Measurements from ENCODE around the gene TMEM132A.

Gene TMEM132A

DNA sequence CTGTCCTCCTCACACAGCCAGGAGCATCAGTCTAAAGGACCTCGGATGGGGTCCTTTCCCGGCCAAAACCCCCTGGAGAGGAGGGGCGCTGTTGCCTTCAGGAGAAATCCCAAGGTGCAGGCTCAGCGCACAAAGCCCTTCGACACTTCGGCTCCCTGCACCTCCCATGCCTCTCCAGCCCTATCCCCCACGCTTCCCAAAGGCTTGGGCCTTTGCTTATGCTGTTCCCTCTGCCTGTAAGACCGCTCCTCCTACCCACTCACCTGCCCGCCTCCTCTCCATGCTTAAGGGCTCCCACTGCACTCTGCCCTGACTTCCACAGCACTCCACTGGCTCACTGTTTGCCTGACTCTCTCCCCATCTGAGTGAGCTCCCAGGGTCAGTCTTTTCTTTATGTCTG lies 14.2 kb downstream of the TMEM132A start:
- no peak for DNase-seq

GRCh38 chr11:60939301-60939700 lies 15.0 kb downstream of the TMEM132A start:
- DNase-seq = no peak

DNA sequence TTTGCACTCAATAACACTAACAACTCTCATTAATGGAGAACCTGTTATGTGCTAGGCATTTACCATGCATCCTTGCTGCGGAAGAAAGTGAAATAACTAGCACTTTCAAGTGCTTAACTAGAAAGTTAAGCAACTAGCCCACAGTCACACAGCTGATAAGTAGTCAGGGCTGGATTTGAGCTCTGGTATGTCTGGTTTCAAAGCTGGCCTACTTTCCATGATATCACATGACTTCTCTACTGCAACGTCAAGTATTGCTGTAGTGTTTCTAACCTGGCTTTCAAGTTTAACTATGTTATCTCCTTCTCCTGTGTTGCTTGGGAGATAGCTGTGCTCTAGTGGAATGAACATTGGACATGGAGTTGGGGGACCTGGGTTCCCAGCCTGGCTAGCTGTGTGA lies 15.6 kb downstream of the TMEM132A start:
- no peak for DNase-seq

GRCh38 chr11:60941371-60942119 lies 17.3 kb downstream of the TMEM132A start:
- no peak for DNase-seq

DNA sequence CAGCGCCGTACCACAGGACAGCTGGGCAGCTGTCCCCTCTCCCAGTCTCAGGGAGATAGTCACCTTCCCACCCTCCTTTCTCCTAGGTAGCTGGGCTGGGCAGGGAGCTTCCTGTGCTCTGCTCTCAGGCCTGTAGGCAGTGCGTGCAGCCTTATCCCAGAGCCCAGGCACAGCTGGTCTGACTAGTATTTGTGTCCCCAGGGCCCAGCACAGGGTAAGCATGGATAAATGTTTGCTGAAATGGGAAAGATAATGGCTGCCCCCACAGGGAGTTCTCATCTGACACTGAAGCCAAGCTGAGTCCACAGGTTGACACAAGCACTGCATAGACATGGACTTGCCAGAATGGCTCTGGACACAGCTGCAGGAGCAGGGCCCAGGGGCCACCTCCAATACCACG lies 18.0 kb downstream of the TMEM132A start:
- DNase-seq = no peak

DNA sequence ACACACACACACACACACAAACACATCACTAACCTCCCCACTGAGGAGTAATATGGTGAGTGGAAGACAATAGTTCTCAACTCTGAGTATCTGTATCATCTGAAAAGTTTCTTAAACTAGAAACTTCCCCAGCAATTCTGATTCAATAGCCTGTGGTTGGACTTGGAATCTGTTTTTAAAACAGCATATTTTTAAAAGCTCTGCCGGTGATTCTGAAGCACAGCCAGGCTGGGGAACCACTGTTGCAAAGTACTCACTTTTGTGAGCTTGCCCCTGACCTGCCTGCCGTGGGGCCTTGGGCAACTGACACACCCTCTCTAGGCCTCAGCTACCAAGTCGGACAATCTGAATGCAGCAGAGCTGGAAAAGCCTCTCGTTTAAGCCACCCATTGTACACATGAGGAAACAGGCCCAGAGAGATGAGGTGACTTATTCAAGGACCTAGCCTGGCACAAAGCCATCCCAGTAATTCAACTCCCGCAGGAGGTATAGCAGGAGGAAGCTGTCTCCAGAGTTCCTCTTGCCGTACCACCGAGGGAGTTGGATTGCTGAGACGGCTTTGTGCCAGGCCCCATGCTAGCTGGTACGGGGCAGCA lies 18.8 kb downstream of the TMEM132A start:
- DNase-seq = no peak

DNA sequence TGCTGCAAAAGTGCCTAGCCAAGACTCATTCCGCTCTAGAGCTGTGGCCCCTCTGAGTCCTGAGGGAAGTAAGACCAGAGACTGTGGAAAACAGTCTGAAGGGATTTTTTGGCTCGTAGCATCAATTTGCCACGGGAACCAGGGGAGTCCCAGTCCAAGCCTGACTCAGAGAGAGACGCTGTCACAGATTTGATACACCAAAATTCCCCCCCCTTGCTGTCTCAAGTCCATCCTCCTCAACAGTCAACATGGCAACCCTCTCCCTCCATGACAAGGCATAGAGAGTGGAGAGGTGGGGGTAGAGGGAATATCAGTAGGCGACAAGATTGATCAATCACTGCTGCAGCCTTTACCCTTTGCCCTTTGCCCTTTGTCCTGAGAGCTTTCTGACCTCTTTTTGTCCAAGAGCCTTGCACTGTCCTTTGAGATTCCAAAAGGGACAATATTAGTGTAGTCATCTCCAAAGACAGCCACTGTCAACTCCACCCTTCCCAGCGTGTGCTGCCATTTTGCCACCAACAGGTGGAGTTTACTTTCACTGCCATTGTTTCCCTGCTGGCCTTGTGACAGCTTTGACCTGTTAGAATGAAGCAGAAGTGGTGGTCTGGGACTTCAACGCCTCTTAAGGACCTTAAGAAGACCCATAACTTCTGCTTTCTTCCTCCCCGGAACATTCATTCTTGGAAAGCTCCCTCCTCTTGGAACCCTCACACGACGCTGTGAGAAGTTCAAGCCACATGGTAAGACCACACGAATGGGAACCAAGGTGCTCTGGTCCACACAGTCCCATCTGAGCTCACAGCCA lies 20.4 kb downstream of the TMEM132A start:
- no peak for DNase-seq

DNA sequence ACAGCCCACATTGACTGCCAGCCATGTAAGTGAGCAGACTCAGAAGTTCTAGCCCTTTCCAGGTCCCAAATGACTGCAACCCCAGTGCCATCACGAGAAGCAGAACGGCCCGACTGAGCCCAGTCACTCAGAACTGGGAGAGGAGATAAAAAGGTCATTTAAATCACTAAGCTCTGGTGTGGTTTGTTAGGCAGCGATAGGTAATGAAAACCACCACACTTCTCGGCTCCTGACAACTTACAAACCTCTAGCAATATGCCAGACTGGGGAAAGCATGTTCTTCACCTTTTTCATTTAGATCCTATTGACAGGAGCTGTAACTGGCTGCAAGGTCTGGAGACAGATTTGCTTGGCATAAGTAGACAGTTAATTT lies 21.0 kb downstream of the TMEM132A start:
- no peak for DNase-seq

GRCh38 chr11:60946601-60947264 lies 22.5 kb downstream of the TMEM132A start:
- no peak for DNase-seq

- DNase-seq = no peak
Measured at GRCh38 chr11:60947700-60948099, 23.4 kb downstream of the TMEM132A start.

DNA sequence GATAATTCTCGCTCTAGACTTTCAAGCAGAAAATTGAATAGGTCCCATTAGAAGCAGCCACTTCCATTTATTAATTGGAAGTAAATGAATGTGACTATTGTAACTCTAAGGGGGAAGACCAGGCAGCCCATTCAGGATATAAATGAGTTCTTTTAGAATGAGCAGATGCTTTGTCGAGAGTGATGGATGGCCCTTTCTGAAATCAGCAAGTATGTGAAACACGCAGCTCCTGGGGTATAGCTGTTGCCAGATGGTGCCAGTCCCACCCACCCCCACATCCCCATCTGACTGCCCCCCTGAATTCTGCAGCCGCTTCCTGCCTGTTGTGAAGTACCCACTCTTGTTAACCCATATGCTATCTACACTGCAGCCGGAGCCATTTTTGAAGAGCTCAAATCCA lies 24.0 kb downstream of the TMEM132A start:
- no peak for DNase-seq

DNA sequence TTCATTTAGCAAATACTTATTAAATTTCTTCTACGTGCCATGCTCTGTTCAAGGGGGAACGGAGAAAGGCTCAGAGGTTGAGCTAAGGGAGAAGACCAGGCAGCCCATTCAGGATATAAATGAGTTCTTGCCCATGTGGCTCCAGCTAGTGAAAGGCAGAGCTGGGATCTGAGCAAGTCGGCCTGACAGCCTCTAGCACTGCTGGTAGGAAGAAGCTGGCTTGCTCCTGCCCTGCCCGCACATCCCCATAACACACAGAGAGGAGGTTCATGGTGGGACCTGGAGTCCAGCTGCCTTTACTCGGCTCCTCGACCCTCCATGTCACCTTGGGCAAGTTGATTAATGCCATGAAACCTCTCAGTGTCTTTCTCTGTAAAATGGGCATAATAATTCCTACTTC lies 25.8 kb downstream of the TMEM132A start:
- DNase-seq = no peak

GRCh38 chr11:60950933-60951605 lies 26.8 kb downstream of the TMEM132A start:
- no peak for DNase-seq

- no peak for DNase-seq
Measured at GRCh38 chr11:60951606-60951903, 27.3 kb downstream of the TMEM132A start.

DNA sequence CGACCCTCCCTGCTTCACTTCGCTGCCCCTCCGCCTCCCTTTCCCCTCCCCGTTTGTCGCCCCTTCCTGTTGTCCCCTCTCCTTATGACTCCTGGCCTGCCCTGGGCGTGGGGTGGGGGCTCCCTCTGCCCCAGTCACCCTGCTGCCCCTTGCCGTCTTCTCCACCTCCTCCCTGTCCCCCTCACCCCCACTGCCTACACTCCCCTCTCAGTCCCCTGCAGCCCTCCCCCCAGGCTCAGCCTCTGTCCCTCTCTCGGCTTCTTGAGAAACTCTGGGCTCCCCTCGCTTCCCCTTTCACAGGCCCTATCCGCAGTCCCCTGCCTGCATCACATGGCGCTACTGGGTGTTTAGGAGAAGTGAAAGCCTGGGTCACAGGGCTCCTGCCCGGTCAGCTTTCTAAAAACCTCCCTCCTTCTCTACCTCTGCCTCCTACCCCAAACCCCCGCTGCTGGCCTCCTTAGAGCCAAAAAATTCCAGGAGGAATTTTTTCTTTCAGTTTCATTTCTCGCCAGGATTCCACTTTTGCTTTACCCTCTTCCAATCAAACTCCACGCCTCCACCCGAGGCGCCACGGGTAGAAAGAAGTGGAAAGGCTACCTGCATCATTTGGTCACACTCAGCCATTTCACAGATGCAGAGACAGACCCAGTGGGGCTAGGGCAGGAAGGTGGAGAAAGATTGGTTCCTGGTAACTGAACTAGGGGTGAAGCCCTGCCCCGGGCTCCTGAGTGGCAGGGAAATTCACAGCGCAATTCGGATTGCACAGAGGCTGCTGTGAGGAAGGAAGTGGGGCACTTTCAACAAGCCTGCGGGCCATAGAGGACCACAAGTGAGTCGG lies 27.9 kb downstream of the TMEM132A start, which contains the start of gene SLC15A3:
Gene SLC15A3 (minus strand): TSS at position 273 of the 838 bp plus-strand sequence. CDS start 625 bp downstream, outside the sequence.
- DNase-seq = peak; percentile 41

GRCh38 chr11:60952742-60953170 lies 28.5 kb downstream of the TMEM132A start:
- no peak for DNase-seq

GRCh38 chr11:60953781-60954180 lies 29.5 kb downstream of the TMEM132A start:
- DNase-seq = no peak

DNA sequence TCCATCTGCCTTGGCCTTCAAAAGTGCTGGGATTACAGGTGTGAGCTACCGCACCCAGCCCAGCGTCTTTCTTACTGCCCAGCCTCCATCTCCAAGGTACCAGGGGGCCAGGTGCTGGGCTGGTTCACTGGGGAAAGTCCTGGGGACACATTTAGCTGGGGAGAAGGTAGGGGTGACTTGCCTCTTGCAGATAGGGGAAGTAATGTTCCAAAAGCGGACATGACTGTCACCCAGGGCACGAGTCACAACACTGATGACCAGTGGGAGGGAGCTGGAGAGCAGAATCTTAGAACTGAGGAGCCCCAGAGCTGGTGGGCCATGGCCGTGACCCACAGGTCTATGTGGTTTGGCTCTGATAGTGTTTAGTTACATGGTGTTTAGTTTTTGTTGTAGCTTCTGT lies 30.2 kb downstream of the TMEM132A start:
- no peak for DNase-seq

- no peak for DNase-seq
Measured at GRCh38 chr11:60955571-60955970, 31.3 kb downstream of the TMEM132A start.

DNA sequence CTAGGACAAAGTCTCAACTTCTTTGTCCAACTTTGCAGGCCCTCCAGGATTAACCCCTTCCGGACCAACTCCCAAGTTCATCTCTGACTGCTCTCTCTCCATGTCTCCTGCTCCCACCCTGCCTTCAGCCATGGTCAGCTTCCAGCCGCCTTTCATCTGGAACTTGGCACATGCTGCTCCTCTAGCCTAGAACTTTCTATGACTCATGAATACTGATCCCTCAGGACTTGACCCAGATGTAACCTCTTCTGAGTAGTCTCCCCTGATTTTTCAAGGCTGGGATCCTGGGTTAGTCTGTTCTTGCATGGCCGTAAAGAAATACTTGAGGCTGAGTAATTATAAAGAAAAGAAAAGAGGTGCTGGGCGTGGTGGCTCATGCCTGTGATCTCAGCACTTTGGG lies 32.9 kb downstream of the TMEM132A start:
- DNase-seq = no peak

GRCh38 chr11:60959431-60959830 lies 35.2 kb downstream of the TMEM132A start:
- DNase-seq = no peak

GRCh38 chr11:60960405-60960804 lies 36.1 kb downstream of the TMEM132A start:
- DNase-seq = no peak

Measured in GF-D8 (cell line).